Measurements from ENCODE around the gene JDP2.
A peak's percentile ranks its signal among the peaks of the same experiment; 100 is the strongest.

Gene JDP2

GRCh38 chr14:75418850-75419768 lies 8.7 kb upstream of the JDP2 start:
- 100% methylated on average over 2 of the region's 16 CpGs for WGBS (ENCODE audit: extremely low coverage, insufficient coverage, insufficient read length)
- Histone ChIP-seq H3K4me3 (ENCODE audit: low read depth, low read length) (no peak overlapping the region), H3K4me2 (ENCODE audit: low read length) (peak overlapping the region; percentile 67), H2AK5ac (ENCODE audit: low read length) (no peak overlapping the region), H3K9ac (ENCODE audit: low read length) (no peak overlapping the region), H4K12ac (ENCODE audit: low read depth, low read length) (no peak overlapping the region), H4K91ac (ENCODE audit: low read depth, low read length) (no peak overlapping the region), H2BK5ac (ENCODE audit: low read depth, low read length, poor library complexity) (no peak overlapping the region), H3K23ac (ENCODE audit: low read length) (no peak overlapping the region), H3K79me1 (ENCODE audit: low read length) (peaks cover 3% of the 10 kb centered on the region), H2BK120ac (ENCODE audit: insufficient read depth, low read length, poor library complexity) (no peak overlapping the region), H3K36me3 (ENCODE audit: control insufficient read depth in 1 of 2, insufficient read depth in 2 of 2, low read length in 2 of 2) (no peaks in the 10 kb centered on the region), H3K9me3 (ENCODE audit: insufficient read depth, low read depth, low read length) (no peaks in the 10 kb centered on the region), H2AFZ (ENCODE audit: insufficient read depth, low read length, poor library complexity) (peak overlapping the region; percentile 69), H4K8ac (ENCODE audit: low read depth, low read length) (no peak overlapping the region), H3K18ac (ENCODE audit: low read length) (no peak overlapping the region), H3K4ac (ENCODE audit: low read depth, low read length) (no peak overlapping the region), H3K27ac (ENCODE audit: low read depth, low read length) (no peak overlapping the region), H3K79me2 (ENCODE audit: control insufficient read depth, insufficient read depth, low read length, poor library complexity) (no peaks in the 10 kb centered on the region), H3K14ac (ENCODE audit: low read length) (no peak overlapping the region), H2BK12ac (ENCODE audit: low read length) (peak overlapping the region; percentile 3), H3K4me1 (ENCODE audit: control insufficient read depth in 1 of 2, insufficient read depth in 2 of 2, low read length in 2 of 2) (peaks cover 4 to 5% of the 10 kb centered on the region in 2 experiments), H3K27me3 (ENCODE audit: insufficient read depth, low read length) (no peaks in the 10 kb centered on the region)
- peak in 1 of 2 donors; percentile 34 for DNase-seq

GRCh38 chr14:75422169-75422568 lies 5.7 kb upstream of the JDP2 start:
- H4K12ac ChIP-seq (ENCODE audit: low read depth, low read length) = no peak overlapping the region
- H3K9ac ChIP-seq (ENCODE audit: low read length) = no peak overlapping the region
- H3K18ac ChIP-seq (ENCODE audit: low read length) = no peak overlapping the region
- peak in 1 of 2 donors; percentile 24 for DNase-seq
- H3K27ac ChIP-seq (ENCODE audit: low read depth, low read length) = no peak overlapping the region
- H4K91ac ChIP-seq (ENCODE audit: low read depth, low read length) = no peak overlapping the region
- no peaks in the 10 kb centered on the region for H3K27me3 ChIP-seq (ENCODE audit: insufficient read depth, low read length)
- H2BK120ac ChIP-seq (ENCODE audit: insufficient read depth, low read length, poor library complexity) = no peak overlapping the region
- H3K23ac ChIP-seq (ENCODE audit: low read length) = no peak overlapping the region
- peaks cover 9% of the 10 kb centered on the region for H3K79me1 ChIP-seq (ENCODE audit: low read length)
- H2BK12ac ChIP-seq (ENCODE audit: low read length) = no peak overlapping the region
- H4K8ac ChIP-seq (ENCODE audit: low read depth, low read length) = no peak overlapping the region
- H3K4me2 ChIP-seq (ENCODE audit: low read length) = no peak overlapping the region
- no peak overlapping the region for H2BK5ac ChIP-seq (ENCODE audit: low read depth, low read length, poor library complexity)
- no peaks in the 10 kb centered on the region for H3K9me3 ChIP-seq (ENCODE audit: insufficient read depth, low read depth, low read length)
- no peak overlapping the region for H3K14ac ChIP-seq (ENCODE audit: low read length)
- WGBS (ENCODE audit: extremely low coverage, insufficient coverage, insufficient read length) = no CpG with 5 or more reads among the region's 8 CpGs
- no peak overlapping the region for H3K4me3 ChIP-seq (ENCODE audit: low read depth, low read length)
- H3K36me3 ChIP-seq (ENCODE audit: control insufficient read depth in 1 of 2, insufficient read depth in 2 of 2, low read length in 2 of 2) = no peaks in the 10 kb centered on the region
- H3K79me2 ChIP-seq (ENCODE audit: control insufficient read depth, insufficient read depth, low read length, poor library complexity) = peaks cover under 1% of the 10 kb centered on the region
- H3K4me1 ChIP-seq (ENCODE audit: control insufficient read depth in 1 of 2, insufficient read depth in 2 of 2, low read length in 2 of 2) = peaks cover 13 to 21% of the 10 kb centered on the region in 2 experiments
- no peak overlapping the region for H2AFZ ChIP-seq (ENCODE audit: insufficient read depth, low read length, poor library complexity)
- no peak overlapping the region for H3K4ac ChIP-seq (ENCODE audit: low read depth, low read length)
- no peak overlapping the region for H2AK5ac ChIP-seq (ENCODE audit: low read length)

- Histone ChIP-seq H3K4me3 (ENCODE audit: low read depth, low read length) (no peak overlapping the region), H3K4me2 (ENCODE audit: low read length) (no peak overlapping the region), H4K12ac (ENCODE audit: low read depth, low read length) (no peak overlapping the region), H3K18ac (ENCODE audit: low read length) (no peak overlapping the region), H3K9me3 (ENCODE audit: insufficient read depth, low read depth, low read length) (no peaks in the 10 kb centered on the region), H3K14ac (ENCODE audit: low read length) (no peak overlapping the region), H4K91ac (ENCODE audit: low read depth, low read length) (no peak overlapping the region), H3K27me3 (ENCODE audit: insufficient read depth, low read length) (no peaks in the 10 kb centered on the region), H2AK5ac (ENCODE audit: low read length) (no peak overlapping the region), H2AFZ (ENCODE audit: insufficient read depth, low read length, poor library complexity) (no peak overlapping the region), H2BK120ac (ENCODE audit: insufficient read depth, low read length, poor library complexity) (no peak overlapping the region), H3K4ac (ENCODE audit: low read depth, low read length) (no peak overlapping the region), H3K9ac (ENCODE audit: low read length) (no peak overlapping the region), H3K79me2 (ENCODE audit: control insufficient read depth, insufficient read depth, low read length, poor library complexity) (peaks cover 16% of the 10 kb centered on the region), H2BK5ac (ENCODE audit: low read depth, low read length, poor library complexity) (no peak overlapping the region), H3K4me1 (ENCODE audit: control insufficient read depth in 1 of 2, insufficient read depth in 2 of 2, low read length in 2 of 2) (peaks cover 17 to 26% of the 10 kb centered on the region in 2 experiments), H3K23ac (ENCODE audit: low read length) (no peak overlapping the region), H4K8ac (ENCODE audit: low read depth, low read length) (no peak overlapping the region), H3K36me3 (ENCODE audit: control insufficient read depth in 1 of 2, insufficient read depth in 2 of 2, low read length in 2 of 2) (no peaks in the 10 kb centered on the region), H3K27ac (ENCODE audit: low read depth, low read length) (no peak overlapping the region), H3K79me1 (ENCODE audit: low read length) (peaks cover 21% of the 10 kb centered on the region), H2BK12ac (ENCODE audit: low read length) (no peak overlapping the region)
- WGBS (ENCODE audit: extremely low coverage, insufficient coverage, insufficient read length) = no CpG with 5 or more reads among the region's 1 CpG
- no peak for DNase-seq
Measured at GRCh38 chr14:75424496-75424895, 3.3 kb upstream of the JDP2 start.

- Histone ChIP-seq H3K23ac (ENCODE audit: low read length) (no peak overlapping the region), H3K4me3 (ENCODE audit: low read depth, low read length) (no peak overlapping the region), H2AK5ac (ENCODE audit: low read length) (no peak overlapping the region), H3K9me3 (ENCODE audit: insufficient read depth, low read depth, low read length) (no peaks in the 10 kb centered on the region), H3K27me3 (ENCODE audit: insufficient read depth, low read length) (no peaks in the 10 kb centered on the region), H3K27ac (ENCODE audit: low read depth, low read length) (no peak overlapping the region), H2BK12ac (ENCODE audit: low read length) (no peak overlapping the region), H3K36me3 (ENCODE audit: control insufficient read depth in 1 of 2, insufficient read depth in 2 of 2, low read length in 2 of 2) (no peaks in the 10 kb centered on the region), H3K14ac (ENCODE audit: low read length) (no peak overlapping the region), H3K79me1 (ENCODE audit: low read length) (peaks cover 21% of the 10 kb centered on the region), H3K4me1 (ENCODE audit: control insufficient read depth in 1 of 2, insufficient read depth in 2 of 2, low read length in 2 of 2) (peaks cover 27 to 36% of the 10 kb centered on the region in 2 experiments), H2BK5ac (ENCODE audit: low read depth, low read length, poor library complexity) (no peak overlapping the region), H3K4me2 (ENCODE audit: low read length) (no peak overlapping the region), H2BK120ac (ENCODE audit: insufficient read depth, low read length, poor library complexity) (no peak overlapping the region), H4K91ac (ENCODE audit: low read depth, low read length) (no peak overlapping the region), H3K79me2 (ENCODE audit: control insufficient read depth, insufficient read depth, low read length, poor library complexity) (peaks cover 19% of the 10 kb centered on the region), H3K18ac (ENCODE audit: low read length) (no peak overlapping the region), H3K4ac (ENCODE audit: low read depth, low read length) (no peak overlapping the region), H2AFZ (ENCODE audit: insufficient read depth, low read length, poor library complexity) (no peak overlapping the region), H3K9ac (ENCODE audit: low read length) (no peak overlapping the region), H4K8ac (ENCODE audit: low read depth, low read length) (no peak overlapping the region), H4K12ac (ENCODE audit: low read depth, low read length) (no peak overlapping the region)
- DNase-seq = no peak
- no CpG with 5 or more reads among the region's 4 CpGs for WGBS (ENCODE audit: extremely low coverage, insufficient coverage, insufficient read length)
Measured at GRCh38 chr14:75425446-75425845, 2.4 kb upstream of the JDP2 start.

Measured in trophoblast cell (in vitro differentiated cells and primary cell).